HEK293 (cell line): ENCODE data around the gene HOXB7.

Experiments used
- CTCF ChIA-PET: fragments of 350-600 bp; formaldehyde crosslinking; extraction: SDS; loops from one replicate; lab custom pipeline; 2021; ENCODE audit warnings: antibody characterized with exemption; lab: Yijun Ruan, JAX
- POLR2A ChIA-PET: fragments of 300-600 bp; formaldehyde crosslinking; extraction: SDS; loops from one replicate; lab custom pipeline; 2020; ENCODE audit warnings: antibody characterized with exemption, inconsistent platforms; lab: Yijun Ruan, JAX
- H3K27ac ChIP-seq: fragments of 200-500 bp; sonication (Bioruptor generic); 2 replicates; pipeline ENCODE4 v1.5.1; 2014; ENCODE audit warnings: low read depth, low read length, control low read depth, inconsistent platforms; ENCODE audit errors: extremely low read depth
- H3K36me3 ChIP-seq, 2 experiments: fragments of 200-500 bp in 1 of 2; sonication (Bioruptor generic) in 1 of 2; 1 replicate in 1 of 2; 2 replicates in 1 of 2; pipeline ENCODE4 v1.5.1; 2014 to 2017; ENCODE audit warnings: inconsistent platforms in 2 of 2, low read length in 2 of 2; ENCODE audit not compliant: control insufficient read depth in 2 of 2, insufficient read depth in 1 of 2
- H3K4me1 ChIP-seq: fragments of 200-500 bp; sonication (Bioruptor generic); 2 replicates; pipeline ENCODE4 v1.5.1; 2014; ENCODE audit warnings: mild to moderate bottlenecking, low read length, inconsistent platforms; ENCODE audit not compliant: control insufficient read depth, insufficient read depth
- H3K4me3 ChIP-seq: 2 replicates; pipeline ENCODE4 v1.5.1; 2011; ENCODE audit warnings: low read depth, mild to moderate bottlenecking, control low read depth, low read length, moderate library complexity
- H3K9me3 ChIP-seq: fragments of 200-500 bp; sonication (Bioruptor generic); 2 replicates; pipeline ENCODE4 v1.5.1; 2014; ENCODE audit warnings: low read depth, low read length, inconsistent platforms; ENCODE audit not compliant: control insufficient read depth, insufficient read depth
- GLIS2 ChIP-seq: fragments of 450-650 bp; formaldehyde crosslinking; IDR thresholded peaks from 2 replicates; pipeline ENCODE4 v1.5.1; 2016; ENCODE audit warnings: missing biosample characterization, missing genetic modification characterization
- MZF1 ChIP-seq: fragments of 450-650 bp; formaldehyde crosslinking; IDR thresholded peaks from 2 replicates; pipeline ENCODE4 v1.5.1; 2017; ENCODE audit warnings: missing biosample characterization, missing genetic modification characterization, borderline replicate concordance
- OSR2 ChIP-seq: fragments of 450-650 bp; formaldehyde crosslinking; IDR thresholded peaks from 2 replicates; pipeline ENCODE4 v1.5.1; 2016; ENCODE audit warnings: missing biosample characterization, missing genetic modification characterization
- PRDM1 ChIP-seq: fragments of 450-650 bp; formaldehyde crosslinking; IDR thresholded peaks from 2 replicates; pipeline ENCODE4; 2016; ENCODE audit warnings: missing biosample characterization, missing genetic modification characterization
- ZFHX2 ChIP-seq: fragments of 450-650 bp; formaldehyde crosslinking; conservative IDR thresholded peaks from 2 replicates; pipeline ENCODE4 v1.5.1; 2016; ENCODE audit warnings: missing biosample characterization, missing genetic modification characterization
- ZIC2 ChIP-seq: fragments of 450-650 bp; formaldehyde crosslinking; IDR thresholded peaks from 2 replicates; pipeline ENCODE4 v1.5.1; 2016; ENCODE audit warnings: missing biosample characterization, missing genetic modification characterization
- ZNF10 ChIP-seq: fragments of 450-650 bp; formaldehyde crosslinking; IDR thresholded peaks from 2 replicates; pipeline ENCODE4 v1.5.1; 2017; ENCODE audit warnings: missing biosample characterization, missing genetic modification characterization
- ZNF132 ChIP-seq: fragments of 450-650 bp; formaldehyde crosslinking; IDR thresholded peaks from 2 replicates; pipeline ENCODE4 v1.5.1; 2017; ENCODE audit warnings: missing biosample characterization, missing genetic modification characterization, borderline replicate concordance
- ZNF138 ChIP-seq: fragments of 450-650 bp; formaldehyde crosslinking; IDR thresholded peaks from 2 replicates; pipeline ENCODE4 v1.5.1; 2016; ENCODE audit warnings: missing biosample characterization, missing genetic modification characterization, borderline replicate concordance
- ZNF223 ChIP-seq: fragments of 450-650 bp; formaldehyde crosslinking; IDR thresholded peaks from 2 replicates; pipeline ENCODE4 v1.5.1; 2016; ENCODE audit warnings: missing biosample characterization, missing genetic modification characterization
- ZNF24 ChIP-seq: fragments of 450-650 bp; formaldehyde crosslinking; IDR thresholded peaks from 2 replicates; pipeline ENCODE4 v1.5.1; 2016; ENCODE audit warnings: missing biosample characterization, missing genetic modification characterization
- ZNF292 ChIP-seq: fragments of 450-650 bp; formaldehyde crosslinking; IDR thresholded peaks from 2 replicates; pipeline ENCODE4 v1.5.1; 2016; ENCODE audit warnings: low read depth, missing biosample characterization, missing genetic modification characterization, borderline replicate concordance
- ZNF324 ChIP-seq: fragments of 450-650 bp; formaldehyde crosslinking; IDR thresholded peaks from 2 replicates; pipeline ENCODE4 v1.5.1; 2016; ENCODE audit warnings: missing biosample characterization, missing genetic modification characterization
- ZNF335 ChIP-seq: fragments of 450-650 bp; formaldehyde crosslinking; conservative IDR thresholded peaks from 2 replicates; pipeline ENCODE4 v1.5.1; 2016; ENCODE audit warnings: missing biosample characterization, missing genetic modification characterization
- ZNF529 ChIP-seq: fragments of 450-650 bp; formaldehyde crosslinking; IDR thresholded peaks from 2 replicates; pipeline ENCODE4 v1.5.1; 2017; ENCODE audit warnings: missing genetic modification characterization, missing biosample characterization; ENCODE audit not compliant: insufficient replicate concordance
- ZNF585B ChIP-seq: fragments of 450-650 bp; formaldehyde crosslinking; IDR thresholded peaks from 2 replicates; pipeline ENCODE4 v1.5.1; 2016; ENCODE audit warnings: missing biosample characterization, missing genetic modification characterization
- ZNF596 ChIP-seq: fragments of 450-650 bp; IDR thresholded peaks from 2 replicates; pipeline ENCODE4 v1.5.0; 2018; ENCODE audit warnings: missing biosample characterization, mild to moderate bottlenecking, missing genetic modification characterization, moderate library complexity
- ZNF843 ChIP-seq: fragments of 450-650 bp; formaldehyde crosslinking; IDR thresholded peaks from 2 replicates; pipeline ENCODE4 v1.5.1; 2016; ENCODE audit warnings: missing biosample characterization, missing genetic modification characterization
- TF ChIP-seq, protein P1 (sequence below): fragments of 450-650 bp; formaldehyde crosslinking; IDR thresholded peaks from 2 replicates; pipeline ENCODE4 v1.5.1; 2017; ENCODE audit warnings: missing biosample characterization, missing genetic modification characterization
- TF ChIP-seq, protein P2 (sequence below): fragments of 450-650 bp; formaldehyde crosslinking; IDR thresholded peaks from 2 replicates; pipeline ENCODE4 v1.5.1; 2017; ENCODE audit warnings: missing biosample characterization, missing genetic modification characterization
- TF ChIP-seq, protein P3 (sequence below): fragments of 450-650 bp; formaldehyde crosslinking; IDR thresholded peaks from 2 replicates; pipeline ENCODE4 v1.5.1; 2016; ENCODE audit warnings: missing biosample characterization, missing genetic modification characterization
- TF ChIP-seq, protein P4 (sequence below): fragments of 450-650 bp; formaldehyde crosslinking; IDR thresholded peaks from 2 replicates; pipeline ENCODE4 v1.5.1; 2016; ENCODE audit warnings: missing biosample characterization, missing genetic modification characterization
- TF ChIP-seq, protein P5 (sequence below): fragments of 450-650 bp; formaldehyde crosslinking; IDR thresholded peaks from 2 replicates; pipeline ENCODE4 v1.5.1; 2016; ENCODE audit warnings: missing biosample characterization, missing genetic modification characterization

Gene HOXB7

DNA sequence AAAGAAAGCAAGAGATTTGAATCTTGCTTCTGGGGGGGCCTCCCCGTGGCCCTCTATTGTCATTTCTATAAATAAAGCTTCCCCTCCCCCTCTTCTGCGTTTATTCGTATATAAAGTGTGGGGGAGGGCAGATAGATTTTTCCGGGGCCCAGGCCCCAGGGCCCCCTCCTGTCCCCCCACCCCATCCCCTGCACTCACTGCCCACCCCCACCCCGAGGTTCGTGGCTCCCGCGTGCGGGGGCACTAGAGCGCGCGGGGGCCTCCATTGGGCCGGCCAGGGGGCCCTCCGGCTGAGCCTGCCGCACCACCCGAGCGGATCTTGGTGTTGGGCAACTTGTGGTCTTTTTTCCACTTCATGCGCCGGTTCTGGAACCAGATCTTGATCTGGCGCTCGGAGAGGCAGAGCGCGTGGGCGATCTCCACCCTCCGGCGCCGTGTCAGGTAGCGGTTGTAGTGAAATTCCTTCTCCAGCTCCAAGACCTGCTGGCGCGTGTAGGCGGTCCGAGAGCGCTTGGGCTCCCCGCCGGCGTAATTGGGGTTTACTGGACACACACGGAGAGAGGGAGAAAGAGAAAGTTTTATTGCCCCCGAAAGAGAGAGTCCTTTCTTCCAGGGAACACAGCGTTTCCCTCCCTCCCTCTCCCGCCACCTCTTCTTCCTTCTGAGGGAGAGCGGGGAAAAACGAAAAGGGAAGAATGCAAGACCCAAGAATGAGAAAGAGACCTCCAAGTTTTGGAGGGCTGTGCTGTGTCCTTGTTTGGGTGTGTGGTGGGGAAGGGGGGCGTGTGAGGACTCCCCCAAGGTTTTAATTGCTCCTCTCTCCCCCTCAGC is 34.1 kb downstream of the HOXB7 start (continued):
- TF ChIP-seq, protein P1, sequence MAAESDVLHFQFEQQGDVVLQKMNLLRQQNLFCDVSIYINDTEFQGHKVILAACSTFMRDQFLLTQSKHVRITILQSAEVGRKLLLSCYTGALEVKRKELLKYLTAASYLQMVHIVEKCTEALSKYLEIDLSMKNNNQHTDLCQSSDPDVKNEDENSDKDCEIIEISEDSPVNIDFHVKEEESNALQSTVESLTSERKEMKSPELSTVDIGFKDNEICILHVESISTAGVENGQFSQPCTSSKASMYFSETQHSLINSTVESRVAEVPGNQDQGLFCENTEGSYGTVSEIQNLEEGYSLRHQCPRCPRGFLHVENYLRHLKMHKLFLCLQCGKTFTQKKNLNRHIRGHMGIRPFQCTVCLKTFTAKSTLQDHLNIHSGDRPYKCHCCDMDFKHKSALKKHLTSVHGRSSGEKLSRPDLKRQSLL (tag by site-specific recombination): peak; percentile 76; the same call in 1 of the 2 replicates
- TF ChIP-seq ZIC2 (peak; percentile 93), ZNF335 (peak; percentile 34; the same call in 1 of the 2 replicates), PRDM1 (tag by site-specific recombination) (peak; percentile 98), ZNF843 (tag by site-specific recombination) (no peak), ZNF10 (tag by site-specific recombination) (peak; percentile 49; the same call in 1 of the 2 replicates), ZNF596 (peak; percentile 85)
- TF ChIP-seq, protein P2, sequence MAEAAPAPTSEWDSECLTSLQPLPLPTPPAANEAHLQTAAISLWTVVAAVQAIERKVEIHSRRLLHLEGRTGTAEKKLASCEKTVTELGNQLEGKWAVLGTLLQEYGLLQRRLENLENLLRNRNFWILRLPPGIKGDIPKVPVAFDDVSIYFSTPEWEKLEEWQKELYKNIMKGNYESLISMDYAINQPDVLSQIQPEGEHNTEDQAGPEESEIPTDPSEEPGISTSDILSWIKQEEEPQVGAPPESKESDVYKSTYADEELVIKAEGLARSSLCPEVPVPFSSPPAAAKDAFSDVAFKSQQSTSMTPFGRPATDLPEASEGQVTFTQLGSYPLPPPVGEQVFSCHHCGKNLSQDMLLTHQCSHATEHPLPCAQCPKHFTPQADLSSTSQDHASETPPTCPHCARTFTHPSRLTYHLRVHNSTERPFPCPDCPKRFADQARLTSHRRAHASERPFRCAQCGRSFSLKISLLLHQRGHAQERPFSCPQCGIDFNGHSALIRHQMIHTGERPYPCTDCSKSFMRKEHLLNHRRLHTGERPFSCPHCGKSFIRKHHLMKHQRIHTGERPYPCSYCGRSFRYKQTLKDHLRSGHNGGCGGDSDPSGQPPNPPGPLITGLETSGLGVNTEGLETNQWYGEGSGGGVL (tag by site-specific recombination): peak; percentile 88

DNA sequence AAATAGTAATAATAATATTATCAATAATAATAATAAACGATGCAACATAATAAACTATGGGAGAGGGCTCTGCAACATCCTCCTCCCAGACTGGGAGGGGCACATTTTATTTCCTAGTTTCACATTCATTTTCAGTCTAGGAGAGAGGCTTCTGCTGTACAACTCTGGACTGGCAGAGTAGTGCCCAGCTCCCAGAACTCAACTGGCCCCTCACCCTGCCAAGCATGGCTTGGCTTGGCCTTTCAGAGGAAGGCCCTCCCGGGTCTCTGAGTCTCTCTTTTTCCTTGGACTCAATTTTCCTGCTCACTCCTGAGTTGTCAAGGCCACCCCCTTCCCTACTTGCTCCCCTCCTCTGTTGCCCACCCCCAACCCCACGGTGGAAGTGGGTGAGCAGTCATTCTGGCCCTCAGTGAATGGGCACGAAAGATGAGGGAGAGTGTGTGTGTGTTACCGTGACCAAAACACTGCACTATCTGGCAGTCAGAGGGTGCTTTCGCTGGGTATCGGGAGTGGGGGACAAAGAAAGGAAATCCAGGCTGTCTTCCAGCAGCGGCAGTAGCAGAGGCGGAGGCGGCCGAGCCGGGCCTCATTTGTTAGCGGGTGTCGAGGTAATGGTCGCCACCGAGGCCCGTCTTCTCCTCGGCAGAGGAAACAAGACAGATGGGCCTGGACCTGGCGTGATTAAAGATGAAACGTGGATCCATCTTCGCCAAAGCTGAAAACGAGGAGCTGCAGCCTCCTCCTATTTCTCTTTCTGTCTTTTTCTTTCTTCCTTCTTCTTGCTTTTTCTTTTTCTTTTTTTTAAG is 34.9 kb downstream of the HOXB7 start:
- POLR2A ChIA-PET: interaction anchor here (1.1 to 4.1 kb wide), 4 partner anchors 12 to 32 kb away, joined by 3 to 26 read pairs (median 10); no protein-coding TSS in a partner anchor
- Histone ChIP-seq H3K36me3 (peaks cover 0 to 26% of the 10 kb centered on the region in 2 experiments; a peak in 2 of 3 replicates), H3K4me3 (no peak overlapping the region), H3K4me1 (peaks cover 82% of the 10 kb centered on the region), H3K27ac (peak overlapping the region; percentile 93), H3K9me3 (no peaks in the 10 kb centered on the region)
- CTCF ChIA-PET: interaction anchor here (0.6 kb wide), 2 partner anchors 177 to 1629 kb away, joined by 3 to 4 read pairs; no protein-coding TSS in a partner anchor
- TF ChIP-seq ZNF596 (no peak), ZNF138 (no peak), OSR2 (tag by site-specific recombination) (peak; percentile 55; the same call in 1 of the 2 replicates), PRDM1 (tag by site-specific recombination) (peak; percentile 70; the same call in 1 of the 2 replicates), ZFHX2 (tag by site-specific recombination) (0 out of 2 replicates have a peak, but pooled peaks have one; percentile 29), ZNF132 (tag by site-specific recombination) (no peak), GLIS2 (tag by site-specific recombination) (no peak), ZNF292 (no peak), ZNF529 (no peak), ZNF24 (tag by site-specific recombination) (no peak), ZNF585B (tag by site-specific recombination) (no peak), ZNF324 (tag by site-specific recombination) (no peak), ZNF223 (tag by site-specific recombination) (no peak), MZF1 (no peak)
- TF ChIP-seq, protein P3, sequence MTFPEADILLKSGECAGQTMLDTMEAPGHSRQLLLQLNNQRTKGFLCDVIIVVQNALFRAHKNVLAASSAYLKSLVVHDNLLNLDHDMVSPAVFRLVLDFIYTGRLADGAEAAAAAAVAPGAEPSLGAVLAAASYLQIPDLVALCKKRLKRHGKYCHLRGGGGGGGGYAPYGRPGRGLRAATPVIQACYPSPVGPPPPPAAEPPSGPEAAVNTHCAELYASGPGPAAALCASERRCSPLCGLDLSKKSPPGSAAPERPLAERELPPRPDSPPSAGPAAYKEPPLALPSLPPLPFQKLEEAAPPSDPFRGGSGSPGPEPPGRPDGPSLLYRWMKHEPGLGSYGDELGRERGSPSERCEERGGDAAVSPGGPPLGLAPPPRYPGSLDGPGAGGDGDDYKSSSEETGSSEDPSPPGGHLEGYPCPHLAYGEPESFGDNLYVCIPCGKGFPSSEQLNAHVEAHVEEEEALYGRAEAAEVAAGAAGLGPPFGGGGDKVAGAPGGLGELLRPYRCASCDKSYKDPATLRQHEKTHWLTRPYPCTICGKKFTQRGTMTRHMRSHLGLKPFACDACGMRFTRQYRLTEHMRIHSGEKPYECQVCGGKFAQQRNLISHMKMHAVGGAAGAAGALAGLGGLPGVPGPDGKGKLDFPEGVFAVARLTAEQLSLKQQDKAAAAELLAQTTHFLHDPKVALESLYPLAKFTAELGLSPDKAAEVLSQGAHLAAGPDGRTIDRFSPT (tag by site-specific recombination): peak; percentile 32; the same call in 1 of the 2 replicates
- TF ChIP-seq, protein P4, sequence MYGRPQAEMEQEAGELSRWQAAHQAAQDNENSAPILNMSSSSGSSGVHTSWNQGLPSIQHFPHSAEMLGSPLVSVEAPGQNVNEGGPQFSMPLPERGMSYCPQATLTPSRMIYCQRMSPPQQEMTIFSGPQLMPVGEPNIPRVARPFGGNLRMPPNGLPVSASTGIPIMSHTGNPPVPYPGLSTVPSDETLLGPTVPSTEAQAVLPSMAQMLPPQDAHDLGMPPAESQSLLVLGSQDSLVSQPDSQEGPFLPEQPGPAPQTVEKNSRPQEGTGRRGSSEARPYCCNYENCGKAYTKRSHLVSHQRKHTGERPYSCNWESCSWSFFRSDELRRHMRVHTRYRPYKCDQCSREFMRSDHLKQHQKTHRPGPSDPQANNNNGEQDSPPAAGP: no peak
- TF ChIP-seq, protein P5, sequence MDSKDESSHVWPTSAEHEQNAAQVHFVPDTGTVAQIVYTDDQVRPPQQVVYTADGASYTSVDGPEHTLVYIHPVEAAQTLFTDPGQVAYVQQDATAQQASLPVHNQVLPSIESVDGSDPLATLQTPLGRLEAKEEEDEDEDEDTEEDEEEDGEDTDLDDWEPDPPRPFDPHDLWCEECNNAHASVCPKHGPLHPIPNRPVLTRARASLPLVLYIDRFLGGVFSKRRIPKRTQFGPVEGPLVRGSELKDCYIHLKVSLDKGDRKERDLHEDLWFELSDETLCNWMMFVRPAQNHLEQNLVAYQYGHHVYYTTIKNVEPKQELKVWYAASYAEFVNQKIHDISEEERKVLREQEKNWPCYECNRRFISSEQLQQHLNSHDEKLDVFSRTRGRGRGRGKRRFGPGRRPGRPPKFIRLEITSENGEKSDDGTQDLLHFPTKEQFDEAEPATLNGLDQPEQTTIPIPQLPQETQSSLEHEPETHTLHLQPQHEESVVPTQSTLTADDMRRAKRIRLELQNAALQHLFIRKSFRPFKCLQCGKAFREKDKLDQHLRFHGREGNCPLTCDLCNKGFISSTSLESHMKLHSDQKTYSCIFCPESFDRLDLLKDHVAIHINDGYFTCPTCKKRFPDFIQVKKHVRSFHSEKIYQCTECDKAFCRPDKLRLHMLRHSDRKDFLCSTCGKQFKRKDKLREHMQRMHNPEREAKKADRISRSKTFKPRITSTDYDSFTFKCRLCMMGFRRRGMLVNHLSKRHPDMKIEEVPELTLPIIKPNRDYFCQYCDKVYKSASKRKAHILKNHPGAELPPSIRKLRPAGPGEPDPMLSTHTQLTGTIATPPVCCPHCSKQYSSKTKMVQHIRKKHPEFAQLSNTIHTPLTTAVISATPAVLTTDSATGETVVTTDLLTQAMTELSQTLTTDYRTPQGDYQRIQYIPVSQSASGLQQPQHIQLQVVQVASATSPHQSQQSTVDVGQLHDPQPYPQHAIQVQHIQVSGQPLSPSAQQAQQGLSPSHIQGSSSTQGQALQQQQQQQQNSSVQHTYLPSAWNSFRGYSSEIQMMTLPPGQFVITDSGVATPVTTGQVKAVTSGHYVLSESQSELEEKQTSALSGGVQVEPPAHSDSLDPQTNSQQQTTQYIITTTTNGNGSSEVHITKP (tag by site-specific recombination): no peak
